Activated CD8-positive, alpha-beta memory T cell treated with anti-CD3 and anti-CD28 coated beads, Interleukin-2, amount 50 U/mL, for 1 hour (primary cell): ENCODE results near the gene SPATA6L.

Source experiments
- DNase-seq: peaks from one replicate; pipeline ENCODE4 v3.0.0-alpha.2; 2020; ENCODE audit errors: extremely low read depth

SPATA6L gene

GRCh38 chr9:4584636-4585035, 81.6 kb downstream of the SPATA6L start:
- DNase-seq: no peak

DNA sequence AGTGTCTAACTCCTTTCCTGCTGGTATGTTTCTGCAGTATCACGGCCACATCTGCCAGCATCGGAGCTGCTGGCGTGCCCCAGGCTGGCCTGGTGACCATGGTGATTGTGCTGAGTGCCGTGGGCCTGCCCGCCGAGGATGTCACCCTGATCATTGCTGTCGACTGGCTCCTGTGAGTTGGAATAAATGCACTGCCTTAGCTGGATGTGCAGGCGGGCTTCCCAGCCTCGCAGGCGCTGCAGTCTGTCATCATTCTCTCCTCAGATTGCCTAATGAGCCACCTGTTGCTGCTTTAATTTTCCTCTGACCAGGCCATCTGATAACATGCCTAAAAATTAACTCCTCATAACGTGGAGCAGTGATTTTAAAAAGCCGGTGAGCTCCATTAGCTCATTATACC, 83.3 kb downstream of the SPATA6L start:
- no peak for DNase-seq

DNA sequence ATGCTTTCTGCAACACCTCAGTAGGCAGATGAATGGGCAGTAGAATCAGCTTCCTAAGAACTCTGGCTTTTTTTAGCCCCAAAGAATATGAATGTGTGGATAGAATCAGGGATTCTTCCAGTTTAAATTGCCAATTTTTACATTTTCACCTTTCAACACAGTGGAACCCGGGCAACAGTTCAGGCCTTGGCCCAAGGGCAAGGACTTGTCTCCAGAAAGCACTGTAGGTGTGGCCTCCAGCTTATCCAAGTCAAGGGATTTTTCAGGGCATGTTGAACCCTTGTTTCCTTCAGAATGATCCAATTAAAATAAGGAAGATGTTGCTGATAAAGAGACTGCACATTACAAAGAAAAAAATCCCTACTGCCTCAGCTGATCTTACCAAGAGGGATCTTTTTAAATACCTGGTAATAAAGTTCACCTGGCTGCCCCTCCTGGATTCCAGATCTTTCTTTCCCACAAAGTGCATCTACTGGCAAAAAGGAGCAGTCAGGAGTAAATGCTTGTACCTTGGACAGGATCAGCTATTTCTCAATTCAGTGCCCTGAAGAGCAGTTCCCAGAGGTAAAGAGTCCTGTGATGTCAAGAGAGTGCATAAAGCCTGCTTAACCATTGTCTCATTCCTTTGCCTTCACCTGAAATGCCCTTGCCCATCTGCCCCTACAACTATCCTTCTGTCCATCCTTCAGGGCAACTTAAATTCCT, 84.3 kb downstream of the SPATA6L start:
- no peak for DNase-seq

GRCh38 chr9:4581035-4581760, 85.1 kb downstream of the SPATA6L start:
- DNase-seq: no peak

GRCh38 chr9:4579001-4579400, 87.3 kb downstream of the SPATA6L start:
- DNase-seq: no peak

- no peak for DNase-seq
Observed at GRCh38 chr9:4576448-4576847, 89.8 kb downstream of the SPATA6L start.

- no peak for DNase-seq
Observed at GRCh38 chr9:4575997-4576396, 90.3 kb downstream of the SPATA6L start.

DNA sequence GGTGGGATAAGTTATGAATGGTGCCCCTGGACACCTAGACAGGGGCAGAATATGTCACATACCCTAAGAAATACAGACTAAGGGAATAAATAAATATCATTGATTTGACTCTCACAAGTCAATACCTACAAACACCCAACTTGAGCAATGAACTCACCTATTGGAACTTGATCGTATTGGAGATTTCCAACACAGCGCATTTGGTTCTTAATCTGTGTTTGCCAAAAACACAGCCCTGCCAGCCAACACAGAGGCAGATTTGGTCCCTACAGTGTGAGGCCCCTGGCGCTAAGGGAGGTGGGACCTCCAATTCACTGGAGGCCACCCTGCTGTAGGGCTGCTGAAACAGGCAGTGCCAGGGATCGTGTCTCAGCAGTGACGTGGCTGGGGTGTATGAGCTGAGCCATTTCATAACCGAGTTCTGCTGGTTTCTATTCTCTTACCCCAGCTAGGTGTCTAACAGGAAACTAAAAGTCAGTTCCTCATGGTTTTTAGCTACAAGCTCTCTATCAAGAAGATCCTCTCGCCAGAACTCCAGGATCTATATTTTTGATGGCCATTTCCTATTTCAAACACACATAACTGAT, 91.5 kb downstream of the SPATA6L start:
- no peak for DNase-seq

DNA sequence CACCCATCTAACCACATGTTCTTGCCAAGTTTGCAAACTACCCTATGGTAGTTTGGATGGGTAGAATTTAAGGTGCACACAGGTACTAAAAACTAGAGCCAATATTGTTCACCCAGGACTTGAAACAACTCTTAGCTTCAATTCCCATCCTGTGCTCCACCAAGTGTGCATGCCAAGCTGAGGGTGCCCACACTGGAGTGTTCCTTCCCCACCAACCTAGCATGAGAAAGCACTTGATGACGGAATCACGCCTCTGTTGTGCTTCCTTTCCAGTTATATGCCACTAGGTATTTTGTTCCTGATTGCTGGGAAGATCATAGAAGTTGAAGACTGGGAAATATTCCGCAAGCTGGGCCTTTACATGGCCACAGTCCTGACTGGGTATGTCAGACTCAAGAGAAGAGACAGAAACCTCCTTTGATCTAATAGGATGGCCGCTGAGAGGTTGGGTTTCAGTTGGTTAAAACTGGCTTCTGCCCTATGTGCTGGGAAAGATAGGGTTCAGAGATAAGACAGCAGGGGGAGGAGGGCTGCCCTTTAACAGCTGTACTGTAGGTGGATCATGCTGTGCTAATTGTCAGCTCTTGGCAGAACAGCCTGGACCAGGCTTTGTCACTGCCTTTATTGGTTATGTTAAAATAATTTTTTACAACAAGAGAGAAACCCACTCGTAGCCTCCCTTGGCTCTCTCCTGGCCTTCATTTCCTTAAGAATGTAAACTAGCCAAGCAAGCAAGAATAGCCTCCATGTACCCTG, 92.5 kb downstream of the SPATA6L start:
- no peak for DNase-seq

DNA sequence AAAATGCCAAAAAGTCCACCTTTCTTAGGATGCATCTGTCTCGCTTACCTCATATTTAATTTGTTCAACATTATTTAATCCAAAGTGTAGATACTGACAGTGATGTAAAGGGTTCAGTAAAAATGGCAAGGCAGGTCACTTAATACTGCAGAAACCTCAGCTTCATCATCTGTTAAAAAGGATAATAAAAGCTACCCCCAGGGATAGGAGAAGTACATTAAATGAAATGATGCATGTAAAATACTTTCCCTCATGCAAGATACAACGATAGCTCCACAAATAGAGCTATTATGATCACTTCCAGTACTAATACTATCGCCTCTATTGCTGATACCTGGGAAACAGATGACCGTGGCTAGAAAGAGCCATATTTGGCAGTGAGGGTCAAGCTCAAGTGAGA, 93.1 kb downstream of the SPATA6L start:
- no peak for DNase-seq

GRCh38 chr9:4572184-4572826, 94.0 kb downstream of the SPATA6L start:
- no peak for DNase-seq

DNA sequence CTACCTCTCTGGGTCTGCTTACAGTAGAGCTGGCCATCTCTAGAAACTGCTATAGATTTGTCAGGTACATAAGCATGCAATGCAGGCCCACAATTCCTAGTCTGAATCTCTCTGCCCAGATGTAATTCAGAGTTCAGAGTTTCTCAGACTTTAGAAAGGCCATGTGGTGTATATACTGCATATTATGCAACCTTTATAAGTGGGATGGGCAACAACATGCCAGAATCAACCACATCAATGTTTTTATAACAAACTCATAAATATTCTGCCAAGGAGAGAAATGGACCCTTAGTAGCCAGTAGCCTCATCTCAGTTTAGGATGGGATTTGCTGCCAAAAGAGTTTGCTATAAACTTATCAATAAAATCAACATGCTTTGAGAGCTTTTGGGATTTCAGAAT, 97.2 kb downstream of the SPATA6L start:
- DNase-seq: no peak

GRCh38 chr9:4567601-4568000, 98.7 kb downstream of the SPATA6L start:
- no peak for DNase-seq

DNA sequence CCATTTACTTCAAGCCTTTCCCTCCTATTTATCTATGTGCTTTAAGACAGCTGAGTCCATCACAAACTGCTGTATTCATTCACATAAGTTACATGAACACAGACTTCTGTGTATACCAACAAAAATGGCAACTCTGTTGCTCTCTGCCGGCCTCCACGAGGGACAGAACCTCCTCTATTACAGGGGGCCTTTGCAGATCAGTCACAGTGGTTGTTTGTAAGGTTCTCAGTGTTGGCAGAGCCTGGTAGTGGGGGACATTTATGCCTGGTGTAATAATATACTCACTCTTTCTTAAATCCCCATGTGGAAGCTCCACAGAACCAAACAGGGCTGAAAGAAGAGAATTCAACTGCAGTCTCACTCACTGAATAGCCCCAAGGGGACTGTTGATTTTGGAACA, 99.5 kb downstream of the SPATA6L start:
- no peak for DNase-seq

DNA sequence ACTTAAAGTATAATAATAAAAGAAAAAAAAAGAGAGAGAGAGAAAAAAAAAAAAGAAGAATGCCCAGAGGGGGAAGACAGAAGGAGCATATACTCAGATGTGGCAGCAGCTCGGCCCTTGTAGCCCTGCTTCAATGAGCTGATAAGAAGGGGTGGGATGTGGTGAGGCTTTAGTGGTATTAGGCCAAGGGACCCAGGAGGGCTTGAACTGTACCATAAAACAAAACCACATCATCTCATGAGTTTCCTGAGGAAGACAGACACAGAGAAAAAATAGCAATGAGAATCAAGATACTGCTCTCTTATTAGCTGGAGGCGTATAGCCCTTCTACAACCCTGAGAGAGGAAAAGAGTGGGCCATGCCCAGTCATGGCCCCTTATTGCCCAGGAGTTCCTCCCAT, 103.2 kb downstream of the SPATA6L start:
- no peak for DNase-seq

DNA sequence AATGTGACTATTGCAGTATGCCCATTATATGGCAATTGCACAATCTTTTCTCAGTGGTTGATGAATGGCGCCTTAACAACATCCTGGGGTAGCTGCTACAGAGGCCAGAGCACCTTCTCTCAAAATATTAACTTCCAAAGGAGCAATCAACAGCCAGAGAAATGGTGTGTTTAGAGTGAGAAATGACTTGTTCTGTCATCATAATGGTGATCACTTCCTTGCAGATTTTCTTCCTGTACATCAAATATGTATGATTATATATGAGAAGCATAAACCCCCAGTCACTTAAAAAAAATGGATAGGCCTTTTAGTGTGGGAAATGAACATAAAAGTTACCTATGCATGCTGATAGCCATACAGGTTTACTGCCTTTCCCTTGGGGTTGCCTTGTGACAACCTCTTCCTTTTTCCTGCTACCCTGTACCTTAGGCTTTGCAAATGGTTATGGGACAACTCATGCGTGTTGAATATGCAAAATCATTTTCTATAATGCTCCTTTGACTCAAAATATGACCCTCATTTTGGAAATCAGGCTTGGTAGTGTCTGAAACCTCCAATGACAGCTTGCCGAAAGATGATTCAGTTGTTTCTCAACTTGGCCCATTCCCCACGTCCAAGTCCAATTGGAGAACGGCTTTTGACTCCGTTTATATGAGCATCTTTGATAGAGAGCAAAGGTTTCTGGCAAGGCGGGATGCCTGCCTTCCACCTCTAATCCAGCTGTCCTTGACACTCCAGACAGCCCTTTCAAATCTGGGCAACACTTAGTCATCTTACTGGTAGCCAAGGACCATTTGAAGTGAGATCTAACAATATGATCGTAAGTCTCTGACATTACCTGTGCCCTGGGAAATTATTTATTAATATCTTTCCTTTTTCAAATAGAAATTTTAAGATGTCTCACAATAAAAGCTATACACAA, 106.8 kb downstream of the SPATA6L start:
- DNase-seq: no peak

DNA sequence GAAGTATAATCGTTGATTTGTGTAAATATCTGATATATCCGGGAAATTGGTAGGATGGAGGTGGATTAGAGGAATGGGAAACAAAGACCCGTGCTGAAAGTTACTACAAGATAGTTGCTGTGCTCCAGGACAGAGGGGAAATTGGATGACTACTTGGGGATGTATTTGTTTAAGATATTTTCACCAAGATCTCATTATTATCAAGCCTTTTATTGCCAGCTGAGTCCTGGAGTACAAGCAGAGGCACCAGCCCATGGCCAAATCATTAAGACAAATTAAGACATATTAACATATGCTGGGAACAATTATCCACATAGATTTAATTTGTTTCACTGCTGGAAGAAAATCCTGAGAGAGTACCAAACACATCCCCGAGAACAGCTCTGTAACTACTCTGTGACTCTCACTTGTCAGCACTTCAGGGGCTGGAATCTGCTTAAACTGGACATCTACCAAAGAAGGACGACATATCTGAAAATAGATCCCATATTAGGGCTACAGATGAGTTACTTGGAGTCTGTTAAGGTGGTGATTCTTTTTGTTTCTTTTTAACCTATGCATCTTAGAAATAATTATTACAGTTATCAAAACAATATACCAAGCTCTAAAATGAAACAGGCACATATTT, 107.8 kb downstream of the SPATA6L start:
- DNase-seq: no peak

GRCh38 chr9:4555236-4555635, 111.0 kb downstream of the SPATA6L start:
- no peak for DNase-seq

GRCh38 chr9:4553951-4554381, 112.3 kb downstream of the SPATA6L start:
- DNase-seq: no peak

DNA sequence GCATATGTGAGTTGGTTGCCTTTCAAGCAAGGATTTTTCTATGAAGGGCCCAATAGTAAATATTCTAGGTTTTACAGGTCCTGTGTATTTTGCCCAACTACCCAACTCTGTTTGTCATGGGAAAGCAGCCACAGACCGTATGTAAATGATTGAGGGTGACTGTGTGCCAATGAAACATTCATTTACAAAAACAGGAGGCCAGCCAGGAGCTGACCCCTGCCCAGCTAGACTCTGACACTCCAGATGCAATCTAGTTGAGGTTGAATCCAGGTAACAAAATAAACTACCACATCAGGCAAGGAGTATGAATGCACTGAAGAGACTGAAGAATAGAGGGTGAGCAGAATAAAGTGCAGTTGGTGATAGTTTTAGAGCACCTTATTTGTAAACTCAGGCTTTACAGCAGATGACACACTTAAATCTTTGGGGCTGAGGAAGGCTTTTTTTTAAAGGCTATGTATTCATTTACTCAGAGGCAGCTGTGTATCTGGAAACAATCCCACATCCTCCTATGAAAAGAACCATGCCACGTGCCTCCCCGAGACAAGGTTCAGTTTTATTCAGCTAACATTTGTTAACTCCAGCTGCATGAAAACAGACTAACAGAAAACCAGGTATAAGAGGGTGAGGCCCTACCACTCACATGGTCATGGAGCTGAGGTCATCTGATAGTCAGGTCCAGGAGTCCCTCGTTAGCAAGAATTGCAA, 115.3 kb downstream of the SPATA6L start:
- DNase-seq: no peak
